ENCODE measurements around the gene EYS.

The EYS gene

DNA sequence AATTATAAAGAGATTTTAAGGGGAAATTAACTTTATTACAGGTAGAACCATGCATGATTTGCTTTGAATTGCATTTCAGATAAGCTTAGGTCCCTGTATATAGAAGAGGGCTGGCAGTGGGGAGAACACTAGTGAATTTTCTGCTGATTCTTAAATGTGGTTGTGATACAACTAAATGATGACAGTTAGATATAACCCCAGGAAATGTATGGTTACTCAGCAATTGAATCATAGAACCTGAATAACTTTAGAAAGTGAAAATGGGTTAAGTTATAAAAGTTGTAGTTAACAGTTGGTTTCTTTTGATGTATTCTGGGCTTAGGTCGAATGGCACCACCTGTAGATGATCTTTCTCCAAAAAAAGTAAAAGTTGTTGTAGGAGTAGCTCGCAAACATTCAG is 2001.3 kb downstream of the EYS start:
- CTCF ChIA-PET: interaction anchor here (1.0 to 1.7 kb wide), 6 partner anchors 9 to 59 kb away, joined by 3 to 5 read pairs (median 4); no protein-coding TSS in a partner anchor
- DNase-seq (ENCODE audit: extremely low spot score): no peak
- no peak for TF ChIP-seq CTCF (IDR thresholded peaks at IDR 0.05; ENCODE audit: control extremely low read depth, extremely low read depth, low read depth, missing control alignments)
- POLR2A ChIA-PET: no interaction called here

DNA sequence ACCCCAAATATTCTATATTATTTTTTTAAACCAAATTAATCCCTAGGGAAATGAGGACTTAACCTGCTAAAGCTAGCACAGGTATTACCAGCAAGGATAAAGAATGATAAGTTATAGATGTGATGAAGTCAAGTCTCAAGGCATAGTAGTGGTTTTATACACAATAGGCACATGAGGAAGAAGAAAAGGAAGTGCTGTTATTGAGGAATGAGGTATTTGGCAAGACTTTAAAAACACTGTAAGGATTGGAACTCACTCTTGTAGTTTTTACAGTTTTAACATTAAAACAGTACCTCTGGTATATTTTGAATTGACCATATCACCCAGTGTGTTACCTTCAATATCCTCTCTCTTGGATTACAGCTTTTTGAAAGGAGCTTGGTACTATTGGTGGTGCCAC is 2016.8 kb downstream of the EYS start:
- POLR2A ChIA-PET: no interaction called here
- no peak for TF ChIP-seq CTCF (IDR thresholded peaks at IDR 0.05; ENCODE audit: control extremely low read depth, extremely low read depth, low read depth, missing control alignments)
- CTCF ChIA-PET: interaction anchor here (0.7 to 3.6 kb wide), 6 partner anchors 9 to 92 kb away, joined by 3 to 15 read pairs (median 5); no protein-coding TSS in a partner anchor
- DNase-seq (ENCODE audit: extremely low spot score): no peak

DNA sequence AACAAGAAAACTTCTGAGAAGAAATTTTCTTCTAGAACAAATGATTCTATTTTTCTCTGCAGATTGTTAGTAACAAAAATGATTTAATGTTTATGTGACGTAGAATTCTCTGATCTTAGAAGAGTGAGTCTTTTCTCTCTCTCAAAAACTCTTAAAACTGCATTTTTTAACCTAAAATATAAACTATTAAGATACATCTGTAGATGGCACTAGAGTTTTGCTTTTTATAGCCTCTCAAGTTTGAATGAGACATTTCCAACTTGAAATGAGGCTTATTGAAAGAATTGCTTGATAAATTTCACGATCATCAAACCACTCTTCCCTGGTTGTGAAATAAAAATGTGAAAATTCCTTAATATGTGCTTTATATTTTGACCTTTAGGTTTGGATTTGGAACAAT is 2017.6 kb downstream of the EYS start:
- DNase-seq (ENCODE audit: extremely low spot score): no peak
- ChIA-PET CTCF (interaction anchor here (1.1 to 3.6 kb wide), 4 partner anchors 9 to 91 kb away, joined by 3 to 15 read pairs (median 5); no protein-coding TSS in a partner anchor), POLR2A (no interaction called here)
- no peak for TF ChIP-seq CTCF (IDR thresholded peaks at IDR 0.05; ENCODE audit: control extremely low read depth, extremely low read depth, low read depth, missing control alignments)

DNA sequence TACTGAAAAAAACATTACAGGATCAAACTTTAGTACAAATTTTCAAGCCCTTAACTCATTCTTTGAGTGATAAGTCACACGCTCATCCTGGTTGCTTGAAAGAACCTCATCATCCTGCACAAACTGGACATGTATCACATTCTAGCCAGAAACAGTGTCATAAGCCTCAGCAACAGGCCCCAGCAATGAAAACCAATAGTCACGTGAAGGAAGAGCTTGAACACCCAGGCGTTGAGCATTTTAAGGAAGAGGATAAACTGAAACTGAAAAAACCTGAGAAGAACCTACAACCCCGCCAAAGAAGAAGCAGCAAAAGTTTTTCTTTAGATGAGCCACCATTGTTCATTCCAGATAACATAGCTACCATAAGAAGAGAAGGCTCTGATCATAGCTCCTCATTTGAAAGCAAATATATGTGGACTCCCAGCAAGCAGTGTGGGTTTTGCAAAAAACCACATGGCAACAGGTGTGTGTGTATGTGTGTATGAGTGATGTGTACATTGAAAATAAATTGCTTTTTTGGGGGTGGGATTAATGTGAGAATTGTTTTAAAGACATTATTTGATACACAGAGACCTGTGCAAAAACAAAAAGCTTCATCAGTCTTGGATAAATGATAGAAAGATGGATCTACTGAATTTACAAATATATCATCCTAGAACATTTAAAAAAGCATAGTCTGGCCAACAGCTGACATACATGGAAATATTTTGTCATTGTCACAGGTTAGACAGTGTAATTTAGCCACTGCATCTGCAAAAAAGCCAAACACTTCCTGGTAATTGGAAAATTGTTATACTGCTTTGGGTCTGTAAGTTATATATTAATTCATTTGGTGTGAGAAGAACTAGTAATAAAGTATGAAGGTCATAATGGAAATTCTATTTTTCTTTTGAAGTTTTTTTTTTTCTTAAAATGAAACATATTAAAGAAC is 2021.3 kb downstream of the EYS start:
- peak; percentile 29 for DNase-seq (ENCODE audit: extremely low spot score)
- ChIA-PET CTCF (interaction anchor here (0.8 to 1.9 kb wide), 8 partner anchors 9 to 87 kb away, joined by 3 to 5 read pairs (median 4); no protein-coding TSS in a partner anchor), POLR2A (no interaction called here)

GRCh38 chr6:63683071-63683603 is 2023.9 kb downstream of the EYS start:
- CTCF ChIA-PET: interaction anchor here (1.0 to 2.8 kb wide), 9 partner anchors 9 to 85 kb away, joined by 3 to 10 read pairs (median 5); no protein-coding TSS in a partner anchor
- POLR2A ChIA-PET: no interaction called here
- no peak for DNase-seq (ENCODE audit: extremely low spot score)
- TF ChIP-seq CTCF (IDR thresholded peaks at IDR 0.05; ENCODE audit: control extremely low read depth, extremely low read depth, low read depth, missing control alignments): no peak

More for the DNA sequence above, 2021.3 kb downstream of the EYS start:
- no peak for TF ChIP-seq CTCF (IDR thresholded peaks at IDR 0.05; ENCODE audit: control extremely low read depth, extremely low read depth, low read depth, missing control alignments)

DNA sequence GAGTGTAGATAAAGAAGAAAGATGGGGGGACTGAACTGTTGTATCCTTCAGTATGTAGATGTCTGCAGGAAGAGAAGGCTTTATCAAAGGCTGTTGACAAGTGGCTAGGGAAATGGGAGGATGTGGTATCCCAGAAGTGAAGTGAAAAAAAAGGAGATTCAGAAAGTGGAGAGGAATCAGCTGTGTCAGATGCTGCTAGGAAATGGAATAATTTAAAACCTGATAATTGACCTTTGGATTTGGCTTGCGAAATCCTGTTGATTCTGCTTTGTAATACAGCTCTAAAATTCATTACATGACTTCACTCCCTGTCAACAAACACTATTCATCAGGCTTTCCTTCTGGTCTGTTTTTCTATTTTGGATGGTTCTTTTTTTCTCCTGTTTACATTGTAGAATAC is 2029.7 kb downstream of the EYS start:
- DNase-seq (ENCODE audit: extremely low spot score): no peak
- no peak for TF ChIP-seq CTCF (IDR thresholded peaks at IDR 0.05; ENCODE audit: control extremely low read depth, extremely low read depth, low read depth, missing control alignments)
- POLR2A ChIA-PET: no interaction called here
- CTCF ChIA-PET: interaction anchor here (1.2 to 1.5 kb wide), 2 partner anchors 9 to 79 kb away, joined by 3 to 4 read pairs; no protein-coding TSS in a partner anchor

All from GM10248 (cell line).